ENCODE results near the gene KRT3. TPM values are rescaled to one million over a fixed set of nuclear protein-coding genes. Genes with fewer than 3 reads are reported as not detected.

Gene KRT3
- not detected for total RNA-seq
- long read RNA-seq: 0 reads

DNA sequence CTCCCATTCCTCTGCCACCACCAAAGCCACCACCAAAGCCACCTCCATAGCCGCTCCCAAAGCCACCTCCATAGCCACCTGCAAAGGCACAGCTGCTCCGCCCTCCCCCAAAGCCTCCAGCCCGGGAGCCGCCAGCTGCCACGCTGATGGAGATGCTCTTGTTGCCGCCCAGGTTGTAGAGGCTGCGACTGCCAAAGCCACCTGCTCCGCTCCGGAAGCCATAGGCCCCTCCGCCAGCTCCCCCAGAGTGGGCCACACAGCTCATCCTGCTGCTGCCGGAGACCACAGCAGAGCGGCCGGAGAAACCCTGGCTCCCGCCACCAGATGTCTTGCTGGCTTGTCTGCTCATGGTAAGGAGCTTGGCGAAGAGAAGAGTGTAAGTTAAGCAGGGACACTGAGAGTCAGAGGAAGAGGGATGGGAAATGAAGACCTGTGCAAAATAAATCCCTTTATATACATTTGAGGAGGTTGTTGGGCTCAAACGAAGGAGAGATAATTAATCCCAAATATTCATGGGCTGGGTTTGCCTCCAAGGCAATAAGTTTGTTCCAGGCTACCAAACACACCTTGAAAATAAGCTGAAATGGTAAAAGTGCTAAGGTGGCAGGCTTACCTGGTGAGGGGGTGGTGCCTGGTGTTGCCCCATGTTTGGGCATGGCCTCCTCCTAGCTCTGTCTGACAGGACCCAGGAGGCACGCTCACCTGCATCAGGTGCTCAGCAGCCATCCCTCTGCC lies at the start of gene KRT3:
KRT3 (minus strand) TSS at position 424 of the 735 bp plus-strand sequence; CDS start at position 349, 75 bp downstream.
- ATAC-seq (no peak), DNase-seq (no peak)
- intact Hi-C loops (cut with micrococcal nuclease): no loop called here

DNA sequence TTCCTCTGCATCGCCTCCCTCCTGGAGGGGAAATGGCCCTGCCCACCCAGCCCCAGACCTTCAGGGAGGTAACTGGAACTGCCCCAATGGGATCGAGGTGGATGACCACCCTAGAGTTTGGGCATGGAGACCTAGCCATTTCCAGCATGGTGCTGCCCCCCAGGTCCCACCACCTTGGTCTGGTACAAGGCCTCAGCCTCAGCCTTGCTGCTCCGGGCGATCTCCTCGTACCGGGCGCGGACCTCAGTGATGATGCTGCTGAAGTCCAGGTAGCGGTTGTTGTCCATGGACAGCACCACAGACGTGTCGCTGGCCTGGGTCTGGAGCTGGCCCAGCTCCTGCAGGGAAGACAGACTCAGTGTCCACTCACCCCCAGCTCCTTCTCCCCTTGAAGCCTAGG lies 48.5 kb upstream of the KRT3 start:
- DNase-seq: no peak
- intact Hi-C loops (cut with micrococcal nuclease): no loop called here

DNA sequence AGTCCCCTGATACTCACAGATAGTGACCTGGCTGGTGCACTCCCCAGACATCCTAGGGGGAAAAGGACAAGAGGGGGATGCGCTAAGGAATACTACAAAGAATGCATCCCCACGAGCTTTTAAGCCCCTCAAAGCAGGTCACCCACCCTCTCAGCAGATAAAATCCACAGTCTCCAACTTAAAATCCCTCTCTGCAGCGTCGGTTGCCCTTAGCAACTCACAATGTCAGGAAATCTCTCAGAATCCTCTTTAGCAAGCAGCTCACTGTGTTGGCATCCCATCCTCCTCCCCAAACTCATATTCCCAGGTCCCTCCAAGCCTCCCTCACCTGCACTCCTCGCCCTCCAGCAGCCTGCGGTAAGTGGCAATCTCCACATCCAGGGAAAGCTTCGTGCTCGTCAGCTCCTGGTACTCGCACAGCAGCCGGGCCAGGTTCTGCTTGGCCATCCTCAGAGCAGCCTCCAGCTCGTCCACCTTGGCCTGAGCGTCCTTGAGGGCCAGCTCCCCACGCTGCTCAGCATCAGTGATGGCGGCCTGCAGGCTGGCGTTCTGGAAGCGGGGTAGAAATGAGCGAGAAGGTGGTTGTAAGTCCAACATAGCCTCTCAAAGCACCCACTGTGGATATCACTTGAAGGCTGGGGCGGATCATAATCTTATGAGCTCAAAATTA lies 43.7 kb upstream of the KRT3 start:
- DNase-seq (no peak), ATAC-seq (no peak)
- intact Hi-C loops (cut with micrococcal nuclease): no loop called here

More for the DNA sequence above, 48.5 kb upstream of the KRT3 start:
- no peak for ATAC-seq

DNA sequence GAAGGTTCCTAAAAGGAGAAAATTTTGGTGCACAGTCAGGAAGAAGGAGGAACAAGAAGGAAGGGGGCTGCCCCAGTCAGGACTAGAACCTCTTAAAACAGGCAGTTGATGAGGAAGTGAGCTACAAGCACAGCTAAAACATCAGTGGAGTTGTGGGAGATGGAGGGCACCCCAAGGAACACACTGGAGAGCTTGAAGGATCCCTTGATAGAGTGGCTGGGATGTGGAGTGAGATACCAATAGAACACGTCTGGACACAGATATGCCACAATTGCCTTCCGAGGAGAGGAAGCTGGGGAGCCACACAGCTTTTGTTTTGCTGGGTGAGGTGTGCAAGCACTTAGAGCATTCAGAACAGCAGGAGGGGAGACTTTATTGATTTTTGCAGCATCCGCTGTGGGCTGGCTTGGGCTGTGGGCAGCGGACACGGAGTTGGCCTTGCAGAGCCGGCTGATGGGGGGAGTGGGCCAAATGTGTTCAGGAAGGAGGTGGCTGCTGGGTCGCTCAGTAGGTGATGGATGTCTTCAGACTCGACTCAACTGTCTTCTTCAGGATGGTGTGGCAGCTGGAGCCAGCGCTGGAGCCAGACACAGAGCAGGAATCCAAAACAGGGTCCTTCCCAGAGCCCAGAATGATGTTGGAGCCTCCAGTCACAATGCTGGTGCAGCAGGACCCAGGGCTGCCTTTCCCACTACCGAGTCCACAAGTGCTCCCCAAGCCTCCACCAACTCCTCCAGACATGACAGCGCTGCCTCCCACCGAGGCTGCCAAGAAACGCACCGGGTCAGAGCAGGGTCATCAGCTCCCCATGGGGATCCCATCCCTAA lies 42.9 kb upstream of the KRT3 start:
- no peak for DNase-seq
- no peak for ATAC-seq
- intact Hi-C loops (cut with micrococcal nuclease): no loop called here

DNA sequence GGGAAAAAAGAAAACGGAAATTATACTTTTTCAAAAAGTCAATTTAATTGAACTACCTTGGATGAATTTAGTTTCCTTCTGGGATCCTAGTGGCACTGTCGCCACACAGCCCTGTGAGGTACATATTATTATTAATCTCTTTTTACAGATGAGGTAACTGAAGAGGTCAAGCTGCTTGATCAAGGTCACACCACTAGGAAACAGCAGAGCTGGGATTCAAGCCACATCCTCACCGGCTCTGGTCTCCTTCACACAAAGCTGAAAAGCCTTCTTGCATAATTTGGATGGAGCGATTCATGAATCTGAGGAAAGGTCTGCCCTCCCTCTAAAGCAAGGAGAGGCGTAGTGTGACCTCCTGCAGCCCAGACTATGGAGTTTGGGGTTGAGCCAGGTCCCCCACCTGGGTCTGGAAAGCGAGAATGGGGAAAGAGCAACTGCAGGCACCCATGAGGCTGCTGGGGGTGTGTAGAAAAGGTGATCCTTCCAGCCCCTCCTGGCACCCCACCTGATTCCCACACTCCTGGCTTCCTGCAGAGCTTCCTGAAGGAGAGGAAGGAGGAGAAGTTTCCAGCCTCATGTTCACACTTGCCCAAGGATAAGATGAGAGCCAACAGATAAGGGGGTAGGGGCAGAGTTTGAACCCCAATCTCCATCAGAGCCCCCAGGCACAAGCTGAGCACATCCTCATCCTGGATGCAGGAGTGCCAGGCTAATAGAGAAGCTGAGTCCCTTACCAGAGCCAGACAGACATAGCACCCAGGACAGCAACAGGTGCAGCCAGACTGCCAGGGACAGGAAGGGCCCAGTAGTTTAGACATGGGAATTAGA lies 42.1 kb upstream of the KRT3 start:
- DNase-seq (no peak), ATAC-seq (no peak)
- intact Hi-C loops (cut with micrococcal nuclease): no loop called here

DNA sequence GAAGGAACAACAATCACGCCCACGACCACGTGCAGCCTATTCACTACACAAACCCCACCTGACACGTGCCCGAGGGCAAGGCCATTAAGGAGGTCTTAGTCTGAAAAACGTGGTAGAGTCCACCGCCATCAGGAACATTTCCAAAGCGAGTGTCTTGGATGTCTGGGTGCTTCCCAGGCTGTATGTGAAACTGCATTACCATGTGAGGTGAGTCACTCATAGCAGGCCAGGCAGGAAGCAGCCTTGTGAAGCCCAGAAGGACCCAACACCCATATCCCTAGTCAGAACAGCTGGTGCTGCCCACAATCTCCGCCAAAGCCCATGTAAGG lies 41.5 kb upstream of the KRT3 start:
- DNase-seq (no peak), ATAC-seq (no peak)
- intact Hi-C loops (cut with micrococcal nuclease): no loop called here

- no peak for ATAC-seq
- intact Hi-C loops (cut with micrococcal nuclease): no loop called here
- no peak for DNase-seq
These were observed 40.8 kb upstream of the KRT3 start for GRCh38 chr12:52836491-52837412.

GRCh38 chr12:52836042-52836466 lies 40.1 kb upstream of the KRT3 start:
- DNase-seq (no peak), ATAC-seq (no peak)
- intact Hi-C loops (cut with micrococcal nuclease): no loop called here

GRCh38 chr12:52835271-52836041 lies 39.5 kb upstream of the KRT3 start:
- DNase-seq (no peak), ATAC-seq (no peak)
- intact Hi-C loops (cut with micrococcal nuclease): no loop called here

GRCh38 chr12:52834727-52835001 lies 38.7 kb upstream of the KRT3 start:
- ATAC-seq (no peak), DNase-seq (no peak)
- intact Hi-C loops (cut with micrococcal nuclease): no loop called here

DNA sequence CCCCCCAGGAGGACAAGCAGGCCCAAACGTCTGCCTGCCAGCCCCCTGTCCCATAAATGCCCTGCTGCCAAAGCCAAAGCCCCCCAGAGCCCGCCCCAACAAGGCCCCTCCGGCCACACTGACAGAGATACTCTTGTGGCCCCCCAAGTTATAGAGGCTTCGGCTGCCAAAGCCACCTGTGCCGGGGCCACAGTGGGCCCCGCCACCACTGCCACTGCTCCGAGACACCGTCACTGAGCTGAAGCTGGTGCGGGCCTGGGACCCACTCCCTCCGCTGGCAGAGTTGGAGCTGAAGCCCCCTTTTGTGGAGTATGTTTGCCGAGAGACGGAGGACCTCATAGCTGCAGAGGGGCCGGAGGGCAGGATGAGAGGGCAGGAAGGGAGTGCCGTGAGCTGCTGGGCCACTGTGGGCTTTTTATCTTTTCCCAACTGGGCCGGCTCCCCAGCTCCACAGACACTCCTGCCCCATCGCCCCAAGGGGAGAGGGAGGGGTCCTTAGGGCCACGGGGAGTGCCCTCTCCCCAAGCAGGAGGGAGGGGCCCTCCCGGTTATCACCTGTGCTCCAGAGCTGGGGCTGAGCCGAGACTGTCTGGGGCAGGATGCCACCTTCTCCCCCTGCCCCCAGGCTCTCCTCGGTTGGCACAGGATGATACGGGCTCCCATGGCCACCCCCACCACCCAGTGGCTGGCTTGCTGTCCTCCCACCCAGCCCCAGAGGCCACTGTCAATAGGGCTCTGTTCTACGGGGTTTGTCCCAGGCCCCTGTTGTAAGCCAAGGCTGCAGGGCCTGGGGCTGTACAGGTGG lies 38.2 kb upstream of the KRT3 start, which contains the start of gene KRT79:
KRT79 (minus strand) TSS at position 390 of the 805 bp plus-strand sequence; CDS start at position 339, 51 bp downstream.
- no peak for DNase-seq
- intact Hi-C loops (cut with micrococcal nuclease): no loop called here
- ATAC-seq: no peak

DNA sequence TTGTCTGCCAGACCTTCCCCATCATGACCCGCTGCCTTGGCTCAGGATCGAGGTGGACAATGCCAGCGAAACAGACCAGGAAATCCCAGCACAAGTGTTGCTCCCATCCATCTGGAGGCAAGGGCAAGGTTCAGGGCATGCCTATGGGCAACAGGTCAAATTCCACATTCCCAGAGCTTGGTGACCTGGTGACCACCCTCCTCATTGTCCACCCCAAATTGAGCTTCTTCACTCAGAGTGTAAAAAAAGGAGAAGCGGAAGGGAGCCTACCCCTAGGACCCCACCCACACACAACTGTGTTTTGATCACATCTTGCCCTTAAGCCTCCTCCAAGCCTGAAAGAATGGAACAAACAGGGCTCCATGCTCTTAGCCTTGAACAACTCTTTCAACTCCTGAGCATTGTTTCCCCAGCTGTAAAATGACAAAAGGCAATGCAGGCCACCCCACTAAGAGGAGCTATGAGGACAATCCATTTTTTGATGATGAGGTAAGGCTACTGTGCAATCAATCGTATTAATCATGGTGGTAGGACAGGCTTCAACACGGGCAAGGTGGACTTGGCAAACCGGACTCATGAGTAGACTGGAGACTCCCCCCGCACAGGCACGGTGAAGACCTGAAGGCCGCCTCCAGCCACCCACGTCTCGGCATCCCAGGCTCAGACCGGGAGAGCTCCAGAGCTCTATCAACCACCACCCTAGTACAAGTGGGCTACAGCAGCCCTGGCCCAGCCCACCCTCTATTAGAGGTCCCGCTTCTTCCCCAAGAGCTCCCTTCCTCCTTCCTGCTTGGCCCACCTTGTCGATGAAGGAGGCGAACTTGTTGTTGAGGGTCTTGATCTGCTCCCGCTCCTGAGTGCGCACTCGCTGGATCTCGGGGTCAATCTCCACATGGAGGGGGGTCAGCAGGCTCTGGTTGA lies 37.3 kb upstream of the KRT3 start:
- DNase-seq (no peak), ATAC-seq (no peak)
- intact Hi-C loops (cut with micrococcal nuclease): no loop called here

- intact Hi-C loops (cut with micrococcal nuclease): no loop called here
- ATAC-seq (no peak), DNase-seq (no peak)
These were observed 36.5 kb upstream of the KRT3 start for GRCh38 chr12:52832451-52832850.

DNA sequence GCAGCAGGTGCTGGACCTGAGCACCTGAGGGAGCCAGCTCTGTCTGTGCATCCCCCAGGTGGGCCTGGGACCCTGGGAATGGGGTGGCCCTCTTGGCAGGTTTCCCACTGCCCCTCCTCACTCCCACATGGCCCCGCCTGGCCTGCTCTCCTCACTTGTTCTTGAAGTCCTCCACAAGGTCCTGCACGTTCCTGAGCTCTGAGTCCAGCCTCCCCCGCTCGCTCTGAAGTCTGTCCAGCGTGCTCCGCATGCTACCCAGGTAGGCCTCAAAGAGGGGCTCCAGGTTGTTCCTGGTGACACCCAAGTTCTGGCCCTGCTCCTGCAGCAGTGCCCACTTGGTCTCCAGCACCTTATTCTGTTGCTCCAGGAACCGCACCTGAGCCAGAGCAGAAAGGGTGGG lies 35.3 kb upstream of the KRT3 start:
- DNase-seq (no peak), ATAC-seq (no peak)
- intact Hi-C loops (cut with micrococcal nuclease): no loop called here

DNA sequence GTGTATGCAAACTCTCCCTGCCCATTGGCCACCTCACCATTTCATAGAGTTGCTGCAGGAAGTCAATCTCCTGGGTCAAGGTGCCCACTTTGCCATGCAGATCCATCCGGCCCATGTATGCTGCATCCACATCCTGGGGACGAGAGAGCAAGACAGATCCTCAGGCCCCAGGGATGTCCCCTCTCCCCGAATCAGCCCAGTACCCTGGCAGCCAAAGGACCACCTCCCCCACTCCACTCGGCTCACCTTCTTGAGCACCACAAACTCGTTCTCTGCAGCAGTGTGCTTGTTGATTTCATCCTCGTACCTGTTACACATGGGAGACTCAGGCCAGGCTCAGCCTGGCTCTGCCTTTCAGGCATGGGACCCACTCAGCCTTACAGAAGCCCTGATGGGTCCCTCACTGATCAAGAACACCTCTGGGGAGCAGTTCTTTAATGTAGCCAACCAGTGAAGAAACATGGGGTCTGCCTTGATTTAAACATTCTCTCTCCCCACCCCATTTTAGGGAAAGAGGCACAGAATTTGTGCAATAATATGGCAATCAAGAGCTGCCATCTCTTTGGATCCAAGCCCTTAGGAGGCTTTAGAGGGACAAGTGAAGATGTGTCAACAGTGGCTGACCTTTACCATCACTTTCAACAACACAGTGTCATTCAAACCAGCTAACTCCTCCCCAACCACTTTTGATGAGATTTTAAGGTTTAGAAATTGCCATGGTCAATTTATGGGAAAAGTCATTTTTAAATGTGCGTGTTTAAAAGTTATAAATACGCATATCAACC lies 34.3 kb upstream of the KRT3 start:
- intact Hi-C loops (cut with micrococcal nuclease): no loop called here
- ATAC-seq (no peak), DNase-seq (no peak)
